HepG2 (cell line): ENCODE measurements around the gene COL18A1. TPM values are rescaled to one million over a fixed set of nuclear protein-coding genes. Genes with fewer than 3 reads are reported as not detected.
A peak's percentile ranks its signal among the peaks of the same experiment; 100 is the strongest.

Experiments used
- CHD2 ChIP-seq: IDR thresholded peaks from 2 replicates; pipeline ENCODE4 v1.6.1; 2011; ENCODE audit warnings: low read depth, low read length, improper control_type of control experiment
- EEA1 ChIP-seq: sonication (generic); formaldehyde crosslinking; IDR thresholded peaks from 2 replicates; pipeline ENCODE4 v1.5.1; 2020; ENCODE audit warnings: mild to moderate bottlenecking, missing genetic modification reagents, borderline replicate concordance
- GMEB1 ChIP-seq: sonication (generic); formaldehyde crosslinking; IDR thresholded peaks from 2 replicates; pipeline ENCODE4 v1.5.1; 2020; ENCODE audit warnings: missing genetic modification reagents, mild to moderate bottlenecking, borderline replicate concordance
- JUN ChIP-seq: sonication (generic); formaldehyde crosslinking; IDR thresholded peaks from 2 replicates; pipeline ENCODE4 v1.4.0; 2020; ENCODE audit warnings: mild to moderate bottlenecking, missing genetic modification reagents
- KAT7 ChIP-seq: IDR thresholded peaks from 2 replicates; pipeline ENCODE4 v1.6.1; 2018; ENCODE audit warnings: borderline replicate concordance, missing compliant biosample characterization
- KLF13 ChIP-seq: sonication (generic); formaldehyde crosslinking; IDR thresholded peaks from 2 replicates; pipeline ENCODE4 v1.4.0; 2020; ENCODE audit warnings: mild to moderate bottlenecking, missing genetic modification reagents
- NFYB ChIP-seq: sonication (generic); formaldehyde crosslinking; IDR thresholded peaks from 2 replicates; pipeline ENCODE4 v1.4.0; 2020; ENCODE audit warnings: missing genetic modification reagents
- PHF8 ChIP-seq: sonication (generic); formaldehyde crosslinking; IDR thresholded peaks from 2 replicates; pipeline ENCODE4 v1.5.0; 2020; ENCODE audit warnings: missing genetic modification reagents
- PPARG ChIP-seq: conservative IDR thresholded peaks from 2 replicates; pipeline ENCODE4 v1.6.1; 2016; ENCODE audit warnings: missing biosample characterization, missing genetic modification reagents
- RELA ChIP-seq: sonication (generic); formaldehyde crosslinking; IDR thresholded peaks from 2 replicates; pipeline ENCODE4 v1.4.0; 2020; ENCODE audit warnings: missing genetic modification reagents
- RFXAP ChIP-seq: sonication (generic); formaldehyde crosslinking; IDR thresholded peaks from 2 replicates; pipeline ENCODE4 v1.4.0; 2020; ENCODE audit warnings: missing genetic modification reagents, borderline replicate concordance
- SIN3A ChIP-seq: IDR thresholded peaks from 2 replicates; pipeline ENCODE4 v1.6.1; 2011; ENCODE audit warnings: low read depth, mild to moderate bottlenecking, control low read depth, low read length, borderline replicate concordance
- SOX5 ChIP-seq: IDR thresholded peaks from 2 replicates; pipeline ENCODE4 v1.6.1; 2016; ENCODE audit warnings: borderline replicate concordance
- ZBTB21 ChIP-seq: sonication (generic); formaldehyde crosslinking; IDR thresholded peaks from 2 replicates; pipeline ENCODE4 v1.4.0; 2020; ENCODE audit warnings: missing genetic modification reagents
- ZNF121 ChIP-seq: sonication (generic); formaldehyde crosslinking; IDR thresholded peaks from 2 replicates; pipeline ENCODE4 v1.5.0; 2020; ENCODE audit warnings: mild to moderate bottlenecking, missing genetic modification reagents
- ZNF441 ChIP-seq: sonication (generic); formaldehyde crosslinking; IDR thresholded peaks from 2 replicates; pipeline ENCODE4 v1.7.0; 2021; ENCODE audit warnings: missing genetic modification reagents, borderline replicate concordance
- ZNF451 ChIP-seq: sonication (generic); formaldehyde crosslinking; IDR thresholded peaks from 2 replicates; pipeline ENCODE4 v1.5.0; 2020; ENCODE audit warnings: mild to moderate bottlenecking, missing genetic modification reagents
- ZNF616 ChIP-seq: sonication (generic); formaldehyde crosslinking; IDR thresholded peaks from 2 replicates; pipeline ENCODE4 v1.5.0; 2020; ENCODE audit warnings: low read depth, mild to moderate bottlenecking, missing genetic modification reagents
- ZNF660 ChIP-seq: sonication (generic); formaldehyde crosslinking; IDR thresholded peaks from 2 replicates; pipeline ENCODE4 v1.5.1; 2020; ENCODE audit warnings: mild to moderate bottlenecking, low read depth, missing genetic modification reagents, borderline replicate concordance
- ZNF724P ChIP-seq: sonication (generic); formaldehyde crosslinking; IDR thresholded peaks from 2 replicates; pipeline ENCODE4 v1.8.0; 2022; ENCODE audit warnings: missing genetic modification reagents, borderline replicate concordance
- polyA plus RNA-seq, 8 experiments: library from polyadenylated mRNA; depleted of rRNA in 3 of 8; stranded (reverse) in 7 of 8; unstranded in 1 of 8; fragments of >200 nt; fragmentation: Illumina TruSeq in 4 of 8; extraction: Trizol in 4 of 8; gene quantifications; 2 replicates each; pipeline versions ENCODE4 v1.2.1 to v1.2.3, GENCODE V29; 2011 to 2016; ENCODE audit warnings: low read depth in 4 of 8, missing spikeins in 1 of 8, mixed read lengths in 1 of 8; ENCODE audit not compliant: insufficient read depth in 1 of 8
- total RNA-seq, 5 experiments: library from RNA; depleted of rRNA; stranded (reverse); fragments of >200 nt; fragmentation: Illumina TruSeq; extraction: Trizol; gene quantifications; 2 replicates each; pipeline ENCODE4 v1.2.3, GENCODE V29; 2016; ENCODE audit warnings: low read depth in 1 of 5
- TF ChIP-seq, protein P1 (sequence below): sonication (generic); formaldehyde crosslinking; conservative IDR thresholded peaks from 2 replicates; pipeline ENCODE4 v1.5.0; 2020; ENCODE audit warnings: missing genetic modification reagents
- TF ChIP-seq, protein P2 (sequence below): sonication (generic); formaldehyde crosslinking; IDR thresholded peaks from 2 replicates; pipeline ENCODE4 v1.4.0; 2020; ENCODE audit warnings: missing genetic modification reagents
- TF ChIP-seq, protein P3 (sequence below): sonication (generic); formaldehyde crosslinking; IDR thresholded peaks from 2 replicates; pipeline ENCODE4 v1.8.1; 2023; ENCODE audit warnings: mild to moderate bottlenecking, missing genetic modification reagents
- TF ChIP-seq, protein P4 (sequence below): sonication (generic); formaldehyde crosslinking; IDR thresholded peaks from 2 replicates; pipeline ENCODE4 v1.4.0; 2020; ENCODE audit warnings: missing genetic modification reagents, low read depth, mild to moderate bottlenecking, borderline replicate concordance

Gene COL18A1
- total and polyA plus RNA-seq, 2 of the 13 experiments (the other 11 are each of a cell fraction or from before 2014, with no cell fraction given): 79.0 to 102 TPM

GRCh38 chr21:45448810-45449657 is 44.1 kb downstream of the COL18A1 start (continued):
- TF ChIP-seq ZBTB21 (CRISPR knock-in tag): no peak
- TF ChIP-seq, protein P1, sequence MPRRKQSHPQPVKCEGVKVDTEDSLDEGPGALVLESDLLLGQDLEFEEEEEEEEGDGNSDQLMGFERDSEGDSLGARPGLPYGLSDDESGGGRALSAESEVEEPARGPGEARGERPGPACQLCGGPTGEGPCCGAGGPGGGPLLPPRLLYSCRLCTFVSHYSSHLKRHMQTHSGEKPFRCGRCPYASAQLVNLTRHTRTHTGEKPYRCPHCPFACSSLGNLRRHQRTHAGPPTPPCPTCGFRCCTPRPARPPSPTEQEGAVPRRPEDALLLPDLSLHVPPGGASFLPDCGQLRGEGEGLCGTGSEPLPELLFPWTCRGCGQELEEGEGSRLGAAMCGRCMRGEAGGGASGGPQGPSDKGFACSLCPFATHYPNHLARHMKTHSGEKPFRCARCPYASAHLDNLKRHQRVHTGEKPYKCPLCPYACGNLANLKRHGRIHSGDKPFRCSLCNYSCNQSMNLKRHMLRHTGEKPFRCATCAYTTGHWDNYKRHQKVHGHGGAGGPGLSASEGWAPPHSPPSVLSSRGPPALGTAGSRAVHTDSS (CRISPR knock-in tag): no peak
- TF ChIP-seq NFYB (CRISPR knock-in tag): no peak
- TF ChIP-seq RELA (CRISPR knock-in tag): no peak
- TF ChIP-seq JUN: peak; percentile 75; the same call in 1 of the 2 replicates
- peak; percentile 89 for TF ChIP-seq ZNF724P (CRISPR knock-in tag)
- TF ChIP-seq, protein P2, sequence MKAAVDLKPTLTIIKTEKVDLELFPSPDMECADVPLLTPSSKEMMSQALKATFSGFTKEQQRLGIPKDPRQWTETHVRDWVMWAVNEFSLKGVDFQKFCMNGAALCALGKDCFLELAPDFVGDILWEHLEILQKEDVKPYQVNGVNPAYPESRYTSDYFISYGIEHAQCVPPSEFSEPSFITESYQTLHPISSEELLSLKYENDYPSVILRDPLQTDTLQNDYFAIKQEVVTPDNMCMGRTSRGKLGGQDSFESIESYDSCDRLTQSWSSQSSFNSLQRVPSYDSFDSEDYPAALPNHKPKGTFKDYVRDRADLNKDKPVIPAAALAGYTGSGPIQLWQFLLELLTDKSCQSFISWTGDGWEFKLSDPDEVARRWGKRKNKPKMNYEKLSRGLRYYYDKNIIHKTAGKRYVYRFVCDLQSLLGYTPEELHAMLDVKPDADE (CRISPR knock-in tag): no peak
- TF ChIP-seq PHF8 (CRISPR knock-in tag): no peak
- TF ChIP-seq KAT7 (CRISPR knock-in tag): no peak
- TF ChIP-seq ZNF441 (CRISPR knock-in tag): peak; percentile 51; the same call in 1 of the 2 replicates
- no peak for TF ChIP-seq CHD2
- no peak for TF ChIP-seq KLF13 (CRISPR knock-in tag)
- TF ChIP-seq, protein P3, sequence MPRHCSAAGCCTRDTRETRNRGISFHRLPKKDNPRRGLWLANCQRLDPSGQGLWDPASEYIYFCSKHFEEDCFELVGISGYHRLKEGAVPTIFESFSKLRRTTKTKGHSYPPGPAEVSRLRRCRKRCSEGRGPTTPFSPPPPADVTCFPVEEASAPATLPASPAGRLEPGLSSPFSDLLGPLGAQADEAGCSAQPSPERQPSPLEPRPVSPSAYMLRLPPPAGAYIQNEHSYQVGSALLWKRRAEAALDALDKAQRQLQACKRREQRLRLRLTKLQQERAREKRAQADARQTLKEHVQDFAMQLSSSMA: 0 out of 2 replicates have a peak, but pooled peaks have one; percentile 44
- no peak for TF ChIP-seq GMEB1 (CRISPR knock-in tag)
- TF ChIP-seq SOX5 (CRISPR knock-in tag): peak; percentile 64
- no peak for TF ChIP-seq ZNF660 (CRISPR knock-in tag)
- 0 out of 2 replicates have a peak, but pooled peaks have one; percentile 48 for TF ChIP-seq ZNF616
- no peak; the same call in 1 of the 2 replicates for TF ChIP-seq RFXAP (CRISPR knock-in tag)
- peak; percentile 80; the same call in 1 of the 2 replicates for TF ChIP-seq EEA1 (CRISPR knock-in tag)
- TF ChIP-seq, protein P4, sequence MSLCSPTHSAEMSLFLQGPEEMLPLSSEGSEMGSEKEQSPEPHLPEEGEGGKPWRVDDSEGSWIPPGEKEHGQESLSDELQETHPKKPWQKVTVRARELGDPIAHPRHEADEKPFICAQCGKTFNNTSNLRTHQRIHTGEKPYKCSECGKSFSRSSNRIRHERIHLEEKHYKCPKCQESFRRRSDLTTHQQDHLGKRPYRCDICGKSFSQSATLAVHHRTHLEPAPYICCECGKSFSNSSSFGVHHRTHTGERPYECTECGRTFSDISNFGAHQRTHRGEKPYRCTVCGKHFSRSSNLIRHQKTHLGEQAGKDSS: peak; percentile 51; the same call in 1 of the 2 replicates
- peak; percentile 84; the same call in 1 of the 2 replicates for TF ChIP-seq PPARG (CRISPR knock-in tag)
- TF ChIP-seq ZNF451: peak; percentile 72; the same call in 1 of the 2 replicates
- TF ChIP-seq ZNF121 (CRISPR knock-in tag): 0 out of 2 replicates have a peak, but pooled peaks have one; percentile 50
- peak; percentile 68; the same call in 1 of the 2 replicates for TF ChIP-seq SIN3A
